NOMO-1 treated with DMSO at 0.1 percent for 48 hours (cell line): ENCODE data around the gene HCN2.

Experiments
- DNase-seq: peaks from one replicate; lab custom pipeline; 2025; ENCODE audit not compliant: unreplicated experiment; lab: John Stamatoyannopoulos, UW

The HCN2 gene

DNA sequence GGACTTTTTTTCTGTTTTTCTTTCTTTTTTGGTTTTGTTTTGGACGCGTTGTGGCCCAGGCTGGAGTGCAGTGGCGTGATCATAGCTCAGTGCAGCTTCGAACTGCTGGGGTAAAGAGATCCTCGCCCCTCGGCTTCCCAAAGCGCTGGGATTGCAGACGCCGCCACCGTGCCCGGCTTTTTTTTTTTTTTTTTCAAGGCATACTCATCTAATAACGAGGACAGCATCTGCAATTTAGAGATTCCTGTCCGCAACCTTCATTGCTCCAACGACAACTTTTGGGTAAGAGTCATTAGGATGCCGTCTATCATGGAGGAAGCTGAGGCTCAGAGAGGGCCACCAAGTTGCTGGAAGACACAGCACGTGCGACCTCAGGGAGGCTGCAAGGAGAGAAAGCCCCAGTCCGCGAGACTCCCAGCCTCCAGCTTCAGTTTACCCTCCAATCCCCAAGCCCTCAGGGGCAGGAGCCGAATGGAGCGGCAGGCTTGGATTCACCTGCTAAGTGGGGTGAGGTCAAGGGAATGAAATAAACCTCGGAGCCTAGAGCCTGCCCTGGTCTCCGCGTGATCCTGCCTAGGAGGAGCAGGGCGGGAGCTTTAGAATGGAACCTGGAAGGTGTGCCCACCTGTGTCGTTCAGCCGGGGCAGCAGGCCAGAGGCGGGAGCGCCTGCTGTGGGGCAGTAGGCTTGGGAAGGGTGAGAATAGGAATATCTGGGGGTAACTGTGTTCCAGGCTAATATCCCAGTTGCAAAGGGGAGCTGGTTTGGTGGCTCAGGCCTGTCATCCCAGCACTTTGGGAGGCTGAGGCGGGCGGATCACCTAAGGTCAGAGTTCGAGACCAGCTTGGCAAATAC is 44.3 kb downstream of the HCN2 start:
- DNase-seq = no peak

DNA sequence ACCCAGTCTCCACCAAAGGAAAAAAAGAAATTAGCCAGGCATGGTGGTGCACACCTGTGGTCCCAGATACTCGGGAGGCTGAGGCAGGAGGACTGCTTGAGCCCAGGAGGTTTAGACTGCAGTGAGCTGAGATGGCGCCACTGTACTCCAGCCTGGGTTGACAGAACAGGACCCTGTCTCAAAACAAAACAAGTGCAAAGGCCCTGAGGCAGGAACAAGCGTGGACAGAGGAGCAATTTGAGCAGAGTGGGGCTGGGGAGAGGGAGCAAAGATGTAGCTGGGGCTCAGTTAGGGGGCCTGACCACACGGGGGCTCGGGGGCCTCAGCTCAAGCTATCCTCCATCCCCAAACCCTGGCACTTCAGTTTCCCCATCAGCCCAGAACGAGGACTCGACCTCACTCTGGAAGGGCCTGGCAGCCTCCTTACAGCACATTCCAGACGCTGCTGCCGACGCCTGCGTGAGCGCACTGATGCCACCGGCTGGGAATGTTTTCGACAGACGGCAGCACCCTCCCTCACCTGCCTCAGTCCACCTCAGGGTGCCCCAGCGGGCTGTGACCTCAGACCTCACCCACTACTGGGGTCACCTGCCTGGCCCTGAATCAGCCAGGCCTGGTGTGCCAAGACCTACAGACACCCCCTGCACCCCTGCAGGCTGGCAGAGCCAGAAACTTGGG is 45.4 kb downstream of the HCN2 start:
- no peak for DNase-seq

GRCh38 chr19:638906-639252 is 49.2 kb downstream of the HCN2 start:
- no peak for DNase-seq

GRCh38 chr19:639253-640160 is 49.8 kb downstream of the HCN2 start, which contains the start of gene FGF22:
Gene FGF22, plus strand, starts transcription at chr19:639879. Its CDS starts 47 bp downstream, at chr19:639926.
- peak; percentile 74 for DNase-seq

DNA sequence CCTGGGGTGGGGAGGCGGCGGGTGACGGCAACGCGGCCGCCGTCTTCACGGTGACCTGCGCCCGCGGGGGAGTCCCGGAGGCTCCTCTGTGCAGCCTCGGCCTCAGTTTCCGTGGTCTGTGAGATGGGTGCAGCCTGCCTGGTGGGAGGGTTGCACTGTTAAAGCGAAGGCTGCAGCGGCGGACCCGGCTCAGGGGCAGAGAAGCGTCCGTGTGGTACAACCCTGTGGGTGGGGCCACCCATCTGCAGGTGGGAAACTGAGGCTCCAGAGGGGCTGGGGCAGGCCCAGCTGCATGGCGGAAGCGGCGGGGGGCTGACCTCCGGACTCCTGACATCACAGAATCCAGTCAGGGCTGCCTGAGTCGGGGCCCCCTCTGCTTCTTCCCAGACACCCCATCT is 50.5 kb downstream of the HCN2 start:
- DNase-seq = no peak

DNA sequence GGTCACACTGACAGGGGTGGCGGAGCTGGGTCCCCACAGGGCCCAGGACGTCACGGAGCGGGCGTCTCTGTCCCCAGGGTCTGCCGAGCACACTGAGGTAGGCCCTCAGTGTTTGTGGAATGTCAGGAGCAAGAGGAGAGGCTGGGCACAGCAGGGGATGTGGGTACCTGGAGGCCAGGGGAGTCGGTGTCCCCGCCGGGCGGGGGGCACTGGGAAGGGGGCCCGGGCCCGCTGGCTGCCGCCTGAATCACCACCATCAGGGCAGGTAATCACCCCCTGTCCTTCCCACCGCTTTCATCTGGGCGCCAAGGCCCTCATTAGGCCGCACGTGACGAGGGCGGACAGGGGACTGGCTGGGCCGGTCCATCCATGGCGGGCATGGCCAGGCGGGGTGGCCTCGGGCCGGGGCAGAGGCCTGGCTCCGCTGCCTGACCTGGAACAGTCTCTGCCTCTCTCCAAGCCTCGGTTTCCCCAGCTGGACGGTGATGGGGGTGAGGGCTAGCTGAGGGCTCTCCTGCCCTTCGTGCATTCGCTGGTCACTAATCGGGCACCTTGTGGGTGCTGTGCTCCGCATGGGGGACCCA is 51.0 kb downstream of the HCN2 start:
- DNase-seq = no peak

DNA sequence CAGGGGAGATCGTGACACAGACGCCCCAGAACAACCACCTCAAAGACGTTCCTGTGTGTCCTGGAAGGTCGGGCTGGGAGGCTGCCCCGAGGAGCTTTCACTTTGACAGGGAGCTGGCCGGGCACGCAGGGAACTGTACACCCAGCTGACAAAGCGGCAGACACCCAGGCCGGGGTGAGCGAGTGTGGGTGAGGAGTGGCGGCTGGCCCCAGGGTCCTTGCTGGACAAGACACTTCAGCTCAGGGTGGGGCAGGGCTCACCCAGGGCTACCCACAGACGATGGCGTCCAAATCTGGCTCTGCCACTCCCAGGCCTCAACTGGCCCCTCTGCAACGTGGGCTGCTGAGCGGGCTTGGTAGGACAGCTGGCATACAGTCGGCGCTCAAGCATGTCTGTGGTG is 52.0 kb downstream of the HCN2 start:
- DNase-seq = no peak

- DNase-seq = no peak
These were observed 53.4 kb downstream of the HCN2 start for GRCh38 chr19:642767-643727.

GRCh38 chr19:643736-644135 is 54.1 kb downstream of the HCN2 start:
- no peak for DNase-seq

- no peak for DNase-seq
These were observed 54.7 kb downstream of the HCN2 start for GRCh38 chr19:644363-644762.

- no peak for DNase-seq
These were observed 55.1 kb downstream of the HCN2 start for GRCh38 chr19:644789-645188.

DNA sequence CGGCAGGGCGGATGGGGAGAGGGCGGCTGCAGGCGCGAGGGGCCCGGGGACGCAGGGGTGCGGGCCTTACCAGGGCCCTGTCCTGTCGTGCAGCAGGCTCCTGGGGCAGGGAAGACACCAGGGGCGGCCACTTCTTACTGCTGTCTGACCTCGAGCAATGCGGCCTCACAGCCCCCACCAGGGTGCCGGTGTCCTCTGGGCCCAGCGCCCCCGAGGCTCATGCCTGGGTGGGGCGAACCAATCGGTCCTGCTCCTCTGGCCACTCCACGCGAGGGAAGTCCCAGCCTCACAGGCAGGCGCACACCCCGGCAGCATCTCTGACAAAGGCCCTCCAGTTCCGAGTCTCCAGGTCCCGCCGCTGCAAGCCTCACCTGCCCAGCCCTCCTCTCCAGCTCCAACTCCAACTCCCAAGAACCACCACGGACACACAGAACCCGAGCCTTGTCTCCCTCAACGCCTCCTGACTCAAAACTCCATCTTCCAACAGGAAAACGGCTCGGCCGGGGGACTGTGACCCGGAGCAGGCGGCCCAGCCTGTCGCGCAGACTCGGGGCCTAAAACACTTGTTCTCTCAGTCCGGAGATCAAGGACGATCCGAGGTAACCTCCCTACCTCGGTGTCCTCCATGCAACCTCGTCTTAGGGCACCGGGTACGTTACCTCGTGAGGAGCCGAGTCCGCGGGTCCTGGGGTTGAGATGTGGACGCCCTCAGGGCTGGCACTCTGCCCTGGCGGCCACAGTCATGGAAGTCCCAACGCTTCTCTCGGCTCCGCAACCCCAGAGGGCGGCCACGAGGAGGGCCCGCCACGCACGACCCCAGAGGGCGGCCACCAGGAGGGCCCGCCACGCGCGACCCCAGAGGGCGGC is 56.5 kb downstream of the HCN2 start:
- DNase-seq = no peak

GRCh38 chr19:646779-647565 is 57.3 kb downstream of the HCN2 start:
- no peak for DNase-seq

- DNase-seq = no peak
These were observed 58.0 kb downstream of the HCN2 start for GRCh38 chr19:647566-648284.

DNA sequence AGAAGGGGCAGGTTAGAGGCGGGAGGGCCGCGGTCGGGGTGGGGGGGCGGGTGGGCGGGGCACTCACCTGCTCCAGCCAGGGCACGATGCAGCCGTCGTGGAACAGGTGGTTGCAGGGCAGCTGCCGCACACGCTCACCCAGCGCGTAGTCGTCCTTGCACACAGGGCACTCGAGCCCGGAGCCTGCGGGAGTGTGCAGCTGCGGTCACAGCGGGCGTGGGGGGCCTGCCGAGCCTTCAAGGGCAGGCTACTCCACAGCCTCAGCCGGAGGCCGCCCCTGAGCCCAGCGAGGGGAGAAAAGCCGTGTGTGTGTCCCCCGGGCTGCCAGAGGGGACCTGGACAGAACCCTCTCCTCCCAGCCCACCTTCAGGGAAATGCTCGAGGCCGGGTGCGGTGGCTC is 58.6 kb downstream of the HCN2 start:
- no peak for DNase-seq

- no peak for DNase-seq
These were observed 59.5 kb downstream of the HCN2 start for GRCh38 chr19:648904-649801.

- no peak for DNase-seq
These were observed 60.4 kb downstream of the HCN2 start for GRCh38 chr19:650121-650520.
